CD4-positive, alpha-beta T cell treated with Interleukin-21 for 1 hour (primary cell): ENCODE data around the gene CCNDBP1.
"Not testable (repeated sequence)": the region's sequence is repeated elsewhere in the genome, so short reads cannot be mapped to it uniquely, and the experiment has no call there.

Source experiments
- DNase-seq: peaks from one replicate; pipeline ENCODE4 v3.0.0-alpha.2; 2020

Gene CCNDBP1

GRCh38 chr15:43194795-43195194 is 9.6 kb downstream of the CCNDBP1 start:
- DNase-seq = no peak

- DNase-seq = no peak
Observed at GRCh38 chr15:43196760-43197548, 11.8 kb downstream of the CCNDBP1 start.

- not testable (repeated sequence) for DNase-seq
Observed at GRCh38 chr15:43197773-43198172, 12.6 kb downstream of the CCNDBP1 start.

- not testable (repeated sequence) for DNase-seq
Observed at GRCh38 chr15:43198556-43198955, 13.4 kb downstream of the CCNDBP1 start.

GRCh38 chr15:43198992-43199391 is 13.8 kb downstream of the CCNDBP1 start:
- no peak for DNase-seq

GRCh38 chr15:43199945-43200488 is 14.8 kb downstream of the CCNDBP1 start:
- DNase-seq = no peak

GRCh38 chr15:43204016-43204901 is 19.1 kb downstream of the CCNDBP1 start:
- DNase-seq = peak; percentile 50

GRCh38 chr15:43206054-43206453 is 20.9 kb downstream of the CCNDBP1 start:
- DNase-seq = no peak

- DNase-seq = no peak
Observed at GRCh38 chr15:43207024-43207423, 21.8 kb downstream of the CCNDBP1 start.

GRCh38 chr15:43208052-43209002 is 23.1 kb downstream of the CCNDBP1 start:
- no peak for DNase-seq

- no peak for DNase-seq
Observed at GRCh38 chr15:43209059-43209824, 24.0 kb downstream of the CCNDBP1 start.

- DNase-seq = no peak
Observed at GRCh38 chr15:43210172-43210745, 25.1 kb downstream of the CCNDBP1 start.

GRCh38 chr15:43210807-43211206 is 25.6 kb downstream of the CCNDBP1 start:
- no peak for DNase-seq

GRCh38 chr15:43211224-43211735 is 26.1 kb downstream of the CCNDBP1 start:
- no peak for DNase-seq

- no peak for DNase-seq
Observed at GRCh38 chr15:43212299-43212698, 27.1 kb downstream of the CCNDBP1 start.

GRCh38 chr15:43212951-43213350 is 27.7 kb downstream of the CCNDBP1 start:
- DNase-seq = no peak

- no peak for DNase-seq
Observed at GRCh38 chr15:43213466-43213865, 28.3 kb downstream of the CCNDBP1 start.

- no peak for DNase-seq
Observed at GRCh38 chr15:43214169-43214568, 29.0 kb downstream of the CCNDBP1 start.

GRCh38 chr15:43214592-43215295 is 29.5 kb downstream of the CCNDBP1 start:
- DNase-seq = no peak

- no peak for DNase-seq
Observed at GRCh38 chr15:43215961-43216360, 30.8 kb downstream of the CCNDBP1 start.
